OCI-LY1 (cell line): ENCODE data around the gene PRSS56.

ENCODE experiments used
- H2AFZ ChIP-seq: fragments of 200-600 bp; sonication (generic), shearing (Covaris generic); 2 replicates; pipeline ENCODE4 v1.6.0; 2014; ENCODE audit warnings: antibody characterized with exemption, mild to moderate bottlenecking, low read length
- H3F3A ChIP-seq: fragments of 200-600 bp; sonication (generic), shearing (Covaris generic); 2 replicates; pipeline ENCODE4 v1.6.0; 2014; ENCODE audit warnings: mild to moderate bottlenecking, antibody characterized with exemption, low read length, moderate library complexity; ENCODE audit not compliant: insufficient read depth
- H3K27ac ChIP-seq: fragments of 200-600 bp; sonication (generic); 2 replicates; pipeline ENCODE4 v1.5.1; 2014; ENCODE audit warnings: low read length, mixed run types, mild to moderate bottlenecking, low read depth; ENCODE audit not compliant: poor library complexity, severe bottlenecking
- H3K27me3 ChIP-seq: fragments of 200-600 bp; sonication (generic); 2 replicates; pipeline ENCODE4 v1.6.0; 2014; ENCODE audit warnings: antibody characterized with exemption, mild to moderate bottlenecking, low read length, moderate library complexity; ENCODE audit not compliant: insufficient read depth
- H3K36me3 ChIP-seq: fragments of 200-600 bp; sonication (generic); 2 replicates; pipeline ENCODE4 v1.6.1; 2014; ENCODE audit warnings: mild to moderate bottlenecking, antibody characterized with exemption, low read length, moderate library complexity, mixed read lengths; ENCODE audit not compliant: insufficient read depth
- H3K4me1 ChIP-seq: fragments of 200-600 bp; sonication (generic); 2 replicates; pipeline ENCODE4 v1.5.1; 2014; ENCODE audit warnings: mild to moderate bottlenecking, low read length, moderate library complexity; ENCODE audit not compliant: insufficient read depth, severe bottlenecking
- H3K4me2 ChIP-seq: fragments of 200-600 bp; sonication (generic), shearing (Covaris generic); 2 replicates; pipeline ENCODE4 v1.6.1; 2014; ENCODE audit warnings: low read length
- H3K4me3 ChIP-seq: fragments of 200-600 bp; sonication (generic); 2 replicates; pipeline ENCODE4 v1.5.1; 2014; ENCODE audit warnings: low read length, low read depth, mild to moderate bottlenecking, mixed read lengths; ENCODE audit not compliant: poor library complexity, severe bottlenecking
- H3K79me2 ChIP-seq: fragments of 200-600 bp; shearing (Covaris generic); 2 replicates; pipeline ENCODE4 v1.6.1; 2016; ENCODE audit warnings: mixed run types, low read length, mixed read lengths; ENCODE audit not compliant: insufficient read depth
- H3K9ac ChIP-seq: fragments of 200-600 bp; sonication (generic), shearing (Covaris generic); 2 replicates; pipeline ENCODE4 v1.6.1; 2014; ENCODE audit warnings: mild to moderate bottlenecking, low read length, mixed read lengths
- H3K9me2 ChIP-seq: fragments of 200-600 bp; sonication (generic), shearing (Covaris generic); 2 replicates; pipeline ENCODE4 v1.6.1; 2014; ENCODE audit warnings: low read depth, mild to moderate bottlenecking, low read length, mixed read lengths
- H3K9me3 ChIP-seq: fragments of 200-600 bp; shearing (Covaris generic); 2 replicates; pipeline ENCODE4 v1.6.1; 2014; ENCODE audit warnings: low read length, mixed read lengths
- H4K20me1 ChIP-seq: fragments of 200-600 bp; sonication (generic), shearing (Covaris generic); 2 replicates; pipeline ENCODE4 v1.6.0; 2016; ENCODE audit warnings: mild to moderate bottlenecking, low read length; ENCODE audit not compliant: insufficient read depth
- EZH2 ChIP-seq: fragments of 200-600 bp; sonication (generic), shearing (Covaris generic); IDR thresholded peaks from 2 replicates; pipeline ENCODE4 v1.8.0; 2017; ENCODE audit warnings: borderline replicate concordance, mixed run types, mild to moderate bottlenecking, antibody characterized with exemption, low read length, moderate library complexity, mixed read lengths
- TF ChIP-seq, protein P1 (sequence below): fragments of 200-600 bp; sonication (generic), shearing (Covaris generic); IDR thresholded peaks from 2 replicates; pipeline ENCODE4 v1.5.1; 2017; ENCODE audit warnings: mild to moderate bottlenecking, antibody characterized with exemption, low read length, moderate library complexity, mixed read lengths

The PRSS56 gene

GRCh38 chr2:232493701-232494474, 26.3 kb upstream of the PRSS56 start:
- H3K9me2 ChIP-seq = no peaks in the 10 kb centered on the region
- TF ChIP-seq, protein P1, sequence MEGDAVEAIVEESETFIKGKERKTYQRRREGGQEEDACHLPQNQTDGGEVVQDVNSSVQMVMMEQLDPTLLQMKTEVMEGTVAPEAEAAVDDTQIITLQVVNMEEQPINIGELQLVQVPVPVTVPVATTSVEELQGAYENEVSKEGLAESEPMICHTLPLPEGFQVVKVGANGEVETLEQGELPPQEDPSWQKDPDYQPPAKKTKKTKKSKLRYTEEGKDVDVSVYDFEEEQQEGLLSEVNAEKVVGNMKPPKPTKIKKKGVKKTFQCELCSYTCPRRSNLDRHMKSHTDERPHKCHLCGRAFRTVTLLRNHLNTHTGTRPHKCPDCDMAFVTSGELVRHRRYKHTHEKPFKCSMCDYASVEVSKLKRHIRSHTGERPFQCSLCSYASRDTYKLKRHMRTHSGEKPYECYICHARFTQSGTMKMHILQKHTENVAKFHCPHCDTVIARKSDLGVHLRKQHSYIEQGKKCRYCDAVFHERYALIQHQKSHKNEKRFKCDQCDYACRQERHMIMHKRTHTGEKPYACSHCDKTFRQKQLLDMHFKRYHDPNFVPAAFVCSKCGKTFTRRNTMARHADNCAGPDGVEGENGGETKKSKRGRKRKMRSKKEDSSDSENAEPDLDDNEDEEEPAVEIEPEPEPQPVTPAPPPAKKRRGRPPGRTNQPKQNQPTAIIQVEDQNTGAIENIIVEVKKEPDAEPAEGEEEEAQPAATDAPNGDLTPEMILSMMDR = no peak
- TF ChIP-seq EZH2 = no peak

GRCh38 chr2:232494542-232494941, 25.6 kb upstream of the PRSS56 start:
- Histone ChIP-seq H3K27me3 (no peaks in the 10 kb centered on the region; the same call in none of the 2 replicates), H4K20me1 (no peaks in the 10 kb centered on the region), H3K27ac (no peak overlapping the region), H3K9ac (no peak overlapping the region), H3K4me1 (no peaks in the 10 kb centered on the region), H3K4me3 (no peak overlapping the region), H3F3A (no peaks in the 10 kb centered on the region), H3K36me3 (no peaks in the 10 kb centered on the region), H2AFZ (no peak overlapping the region), H3K9me3 (no peaks in the 10 kb centered on the region), H3K4me2 (no peak overlapping the region), H3K9me2 (no peaks in the 10 kb centered on the region), H3K79me2 (no peaks in the 10 kb centered on the region)
- TF ChIP-seq EZH2 = no peak
- TF ChIP-seq, protein P1 = no peak

More at GRCh38 chr2:232493701-232494474, 26.3 kb upstream of the PRSS56 start:
- H3K9ac ChIP-seq = no peak overlapping the region
- H3K4me3 ChIP-seq = no peak overlapping the region
- H2AFZ ChIP-seq = no peak overlapping the region
- no peaks in the 10 kb centered on the region for H3K4me1 ChIP-seq
- no peaks in the 10 kb centered on the region; the same call in none of the 2 replicates for H3K27me3 ChIP-seq
- H3K27ac ChIP-seq = no peak overlapping the region
- no peaks in the 10 kb centered on the region for H3F3A ChIP-seq
- no peak overlapping the region for H3K4me2 ChIP-seq
- no peaks in the 10 kb centered on the region for H3K36me3 ChIP-seq
- no peaks in the 10 kb centered on the region for H3K79me2 ChIP-seq
- H4K20me1 ChIP-seq = no peaks in the 10 kb centered on the region
- no peaks in the 10 kb centered on the region for H3K9me3 ChIP-seq

GRCh38 chr2:232495292-232495691, 24.9 kb upstream of the PRSS56 start:
- Histone ChIP-seq H3K27ac (no peak overlapping the region), H3K4me2 (no peak overlapping the region), H3K9ac (no peak overlapping the region), H3K4me1 (no peaks in the 10 kb centered on the region), H3K27me3 (no peaks in the 10 kb centered on the region; the same call in none of the 2 replicates), H3K9me2 (no peaks in the 10 kb centered on the region), H3K9me3 (no peaks in the 10 kb centered on the region), H2AFZ (no peak overlapping the region), H3K36me3 (no peaks in the 10 kb centered on the region), H4K20me1 (no peaks in the 10 kb centered on the region), H3K79me2 (no peaks in the 10 kb centered on the region), H3K4me3 (no peak overlapping the region), H3F3A (no peaks in the 10 kb centered on the region)
- no peak for TF ChIP-seq EZH2
- TF ChIP-seq, protein P1 = no peak
